ENCODE data around the gene LGALS4.

- no peak for TF ChIP-seq TRIM25 (IDR thresholded peaks at IDR 0.05; ENCODE audit: borderline replicate concordance)
- TF ChIP-seq MAFG (tag; conservative IDR thresholded peaks at IDR 0.05): no peak
- TF ChIP-seq SAP30 (IDR thresholded peaks at IDR 0.05; ENCODE audit: borderline replicate concordance, insufficient read depth, low read depth, low read length, poor library complexity, severe bottlenecking): no peak
- TF ChIP-seq GATA2 (CRISPR knock-in tag; IDR thresholded peaks at IDR 0.05): no peak
- TF ChIP-seq ZBTB8A (IDR thresholded peaks at IDR 0.05; ENCODE audit: partially characterized antibody): no peak
Measured at GRCh38 chr19:38840583-38840968, 27.8 kb upstream of the LGALS4 start.
